CD4-positive, alpha-beta T cell treated with Interleukin-15 for 4 hours (primary cell): Measurements from ENCODE around the gene BUD31.
"Not testable (repeated sequence)": the region's sequence is repeated elsewhere in the genome, so short reads cannot be mapped to it uniquely, and the experiment has no call there.

Source experiments
- DNase-seq: peaks from one replicate; pipeline ENCODE4 v3.0.0-alpha.2; 2020; ENCODE audit warnings: low spot score

The BUD31 gene

GRCh38 chr7:99380823-99381663 is 27.7 kb upstream of the BUD31 start:
- peak; percentile 93 for DNase-seq

- no peak for DNase-seq
Observed at GRCh38 chr7:99381664-99382075, 27.1 kb upstream of the BUD31 start.

- no peak for DNase-seq
Observed at GRCh38 chr7:99383203-99383602, 25.6 kb upstream of the BUD31 start.

GRCh38 chr7:99383791-99384370 is 24.9 kb upstream of the BUD31 start:
- no peak for DNase-seq

- no peak for DNase-seq
Observed at GRCh38 chr7:99384523-99384922, 24.2 kb upstream of the BUD31 start.

- DNase-seq = no peak
Observed at GRCh38 chr7:99385564-99385963, 23.2 kb upstream of the BUD31 start.

- peak; percentile 49 for DNase-seq
Observed at GRCh38 chr7:99386584-99387238, 22.1 kb upstream of the BUD31 start.

GRCh38 chr7:99387239-99387635 is 21.5 kb upstream of the BUD31 start:
- not testable (repeated sequence) for DNase-seq

GRCh38 chr7:99387912-99388311 is 20.9 kb upstream of the BUD31 start:
- no peak for DNase-seq

GRCh38 chr7:99389772-99390171 is 19.0 kb upstream of the BUD31 start:
- no peak for DNase-seq

- no peak for DNase-seq
Observed at GRCh38 chr7:99390941-99391602, 17.7 kb upstream of the BUD31 start.

- no peak for DNase-seq
Observed at GRCh38 chr7:99392046-99392445, 16.7 kb upstream of the BUD31 start.

GRCh38 chr7:99392659-99393354 is 16.0 kb upstream of the BUD31 start:
- peak; percentile 85 for DNase-seq

GRCh38 chr7:99393355-99394187 is 15.2 kb upstream of the BUD31 start:
- no peak for DNase-seq

GRCh38 chr7:99394188-99394502 is 14.6 kb upstream of the BUD31 start:
- no peak for DNase-seq

- DNase-seq = no peak
Observed at GRCh38 chr7:99395616-99396327, 13.0 kb upstream of the BUD31 start.

GRCh38 chr7:99396418-99397296 is 12.1 kb upstream of the BUD31 start:
- no peak for DNase-seq

GRCh38 chr7:99397297-99397983 is 11.3 kb upstream of the BUD31 start:
- no peak for DNase-seq

- DNase-seq = no peak
Observed at GRCh38 chr7:99398891-99399445, 9.8 kb upstream of the BUD31 start.
